A673 (cell line): Measurements from ENCODE around the gene ODAD4. TPM values are rescaled to one million over a fixed set of nuclear protein-coding genes. Genes with fewer than 3 reads are reported as not detected.

Experiments
- BruUV-seq: library from RNA; stranded (reverse); fragments of 400-500 nt; replicated peaks from 2 replicates; lab custom pipeline; 2021; lab: Mats Ljungman, UMichigan
- CTCF ChIA-PET: fragments of 300-600 bp; sonication (Branson Sonifier 250); formaldehyde crosslinking; loops from one replicate; lab custom pipeline; 2022; ENCODE audit warnings: antibody characterized with exemption; lab: Charles Lee
- POLR2A ChIA-PET: fragments of 300-600 bp; sonication (Branson Sonifier 250); formaldehyde crosslinking; loops from one replicate; lab custom pipeline; 2022; ENCODE audit warnings: antibody characterized with exemption; ENCODE audit not compliant: low non-redundant PET; lab: Charles Lee
- DNase-seq: peaks from one replicate; pipeline ENCODE4 v3.0.0-alpha.2; 2015; ENCODE audit warnings: low spot score
- H3K27ac ChIP-seq: fragments of 200-600 bp; sonication (generic); 2 replicates; pipeline ENCODE4 v1.5.1; 2016; ENCODE audit warnings: mixed run types, low read depth, mild to moderate bottlenecking, mixed read lengths, antibody characterized with exemption, low read length; ENCODE audit not compliant: poor library complexity, severe bottlenecking
- H3K27me3 ChIP-seq: fragments of 200-600 bp; sonication (generic); replicated peaks from 2 replicates; pipeline ENCODE4 v1.6.1; 2017; ENCODE audit warnings: mixed run types, low read depth, mild to moderate bottlenecking, mixed read lengths, antibody characterized with exemption, low read length; ENCODE audit not compliant: insufficient read depth, poor library complexity
- H3K36me3 ChIP-seq: fragments of 200-600 bp; sonication (generic); 2 replicates; pipeline ENCODE4 v1.6.1; 2016; ENCODE audit warnings: mixed run types, mild to moderate bottlenecking, mixed read lengths, antibody characterized with exemption, low read length; ENCODE audit not compliant: insufficient read depth, poor library complexity, severe bottlenecking
- H3K4me1 ChIP-seq: fragments of 200-600 bp; sonication (generic); 2 replicates; pipeline ENCODE4 v1.6.1; 2017; ENCODE audit warnings: mixed run types, mild to moderate bottlenecking, mixed read lengths, antibody characterized with exemption, low read length; ENCODE audit not compliant: insufficient read depth, poor library complexity, severe bottlenecking
- H3K4me3 ChIP-seq: fragments of 200-600 bp; sonication (generic); 2 replicates; pipeline ENCODE4 v1.5.1; 2016; ENCODE audit warnings: low read depth, mixed run types, mild to moderate bottlenecking, mixed read lengths, low read length; ENCODE audit not compliant: poor library complexity, severe bottlenecking
- H3K9me3 ChIP-seq: fragments of 200-600 bp; sonication (generic); 2 replicates; pipeline ENCODE4 v1.6.1; 2016; ENCODE audit warnings: mixed run types, low read depth, mild to moderate bottlenecking, mixed read lengths, antibody characterized with exemption, low read length; ENCODE audit not compliant: poor library complexity, severe bottlenecking
- CTCF ChIP-seq: fragments of 300-800, 200-600 bp; sonication (generic); conservative IDR thresholded peaks from 2 replicates; pipeline ENCODE4 v1.5.1; 2017; ENCODE audit warnings: low read depth, mild to moderate bottlenecking, antibody characterized with exemption, low read length, moderate library complexity, mixed read lengths
- EZH2 ChIP-seq: fragments of 200-600 bp; sonication (generic); IDR thresholded peaks from 2 replicates; pipeline ENCODE4 v1.6.1; 2017; ENCODE audit warnings: borderline replicate concordance, low read depth, mild to moderate bottlenecking, mixed read lengths, antibody characterized with exemption, low read length; ENCODE audit not compliant: poor library complexity, severe bottlenecking
- intact Hi-C: fragments of 100-400 bp; cut with micrococcal nuclease; formaldehyde crosslinking; loops from one replicate; pipeline ENCODE4 v1.10.0; 2022; ENCODE audit not compliant: unreplicated experiment
- total RNA-seq: library from RNA; stranded (reverse); gene quantifications from 2 replicates; pipeline ENCODE4 v1.2.3, GENCODE V29; 2021

The ODAD4 gene
- total RNA-seq, 1 experiment from 2014 or later: 0.97 TPM

- intact Hi-C loops: no loop called here
- no peak for DNase-seq
- ChIA-PET POLR2A (no interaction called here), CTCF (interaction anchor here (0.5 kb wide), 1 partner anchor 22 kb away, joined by 3 read pairs; no protein-coding TSS in a partner anchor)
- H3K4me3 ChIP-seq: no peak overlapping the region
- H3K4me1 ChIP-seq: peaks cover 9% of the 10 kb centered on the region
- BruUV-seq: no TSS peak
- H3K36me3 ChIP-seq: peaks cover 43% of the 10 kb centered on the region
- TF ChIP-seq EZH2: no peak
- H3K27ac ChIP-seq: no peak overlapping the region
- H3K9me3 ChIP-seq: no peaks in the 10 kb centered on the region
- H3K27me3 ChIP-seq: no peaks in the 10 kb centered on the region
Observed at GRCh38 chr17:41912925-41913324, 17.5 kb upstream of the ODAD4 start.

GRCh38 chr17:41913798-41914197 is 16.6 kb upstream of the ODAD4 start:
- no peaks in the 10 kb centered on the region for H3K27me3 ChIP-seq
- TF ChIP-seq CTCF (no peak), EZH2 (no peak)
- no peak overlapping the region for H3K27ac ChIP-seq
- H3K4me3 ChIP-seq: no peak overlapping the region
- intact Hi-C loops: no loop called here
- peaks cover 9% of the 10 kb centered on the region for H3K4me1 ChIP-seq
- peak; percentile 46 for DNase-seq
- H3K36me3 ChIP-seq: peaks cover 40% of the 10 kb centered on the region
- no TSS peak for BruUV-seq
- ChIA-PET POLR2A (no interaction called here), CTCF (no interaction called here)
- H3K9me3 ChIP-seq: no peaks in the 10 kb centered on the region

DNA sequence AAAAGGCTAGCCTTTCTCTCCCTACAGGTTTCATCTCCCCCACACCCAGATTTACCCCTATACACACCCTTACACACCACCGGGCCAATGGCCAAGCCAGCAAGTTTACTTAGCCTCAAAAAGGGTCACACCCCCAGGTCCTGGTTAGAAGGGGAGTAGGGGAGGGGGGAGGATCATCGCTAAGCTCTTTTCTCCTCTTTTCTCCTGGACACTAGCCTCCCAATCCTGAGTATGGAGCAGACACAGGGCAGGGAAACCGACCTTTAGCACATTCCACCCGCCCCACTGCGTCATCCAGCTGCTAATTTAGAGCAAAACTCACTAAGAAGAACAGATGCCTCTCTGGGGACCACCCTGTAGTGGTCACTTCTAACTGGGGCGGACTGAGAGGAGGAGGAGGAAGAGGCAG is 16.1 kb upstream of the ODAD4 start:
- no peak for DNase-seq
- H3K27ac ChIP-seq: no peak overlapping the region
- no TSS peak for BruUV-seq
- H3K36me3 ChIP-seq: peaks cover 35% of the 10 kb centered on the region
- peaks cover 11% of the 10 kb centered on the region for H3K4me1 ChIP-seq
- no peaks in the 10 kb centered on the region for H3K9me3 ChIP-seq
- intact Hi-C loops: no loop called here
- H3K27me3 ChIP-seq: no peaks in the 10 kb centered on the region
- POLR2A ChIA-PET: no interaction called here
- CTCF ChIA-PET: no interaction called here
- no peak for TF ChIP-seq CTCF
- no peak for TF ChIP-seq EZH2
- H3K4me3 ChIP-seq: no peak overlapping the region

DNA sequence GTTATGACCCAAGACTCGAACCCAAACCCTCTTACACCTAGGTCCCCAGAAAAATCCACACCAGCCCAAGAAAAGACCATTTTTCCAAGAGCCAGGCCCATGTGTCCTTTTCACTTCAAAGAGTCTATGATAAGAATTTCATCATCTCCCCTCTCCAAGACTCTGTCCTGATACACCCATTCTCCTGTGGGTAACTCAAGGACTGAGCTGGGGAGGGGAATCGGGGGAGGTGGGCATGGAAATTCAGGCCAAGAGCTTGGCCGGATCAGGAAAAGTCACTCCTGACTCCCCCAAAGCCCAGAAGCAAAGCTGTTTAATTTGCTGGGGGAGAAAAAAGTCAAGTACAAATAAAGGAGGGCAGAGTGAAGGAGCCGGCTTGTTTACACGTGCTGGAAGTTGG is 15.4 kb upstream of the ODAD4 start:
- ChIA-PET CTCF (no interaction called here), POLR2A (no interaction called here)
- Histone ChIP-seq H3K27me3 (no peaks in the 10 kb centered on the region), H3K4me1 (peaks cover 17% of the 10 kb centered on the region), H3K36me3 (peaks cover 33% of the 10 kb centered on the region), H3K4me3 (no peak overlapping the region), H3K27ac (no peak overlapping the region), H3K9me3 (no peaks in the 10 kb centered on the region)
- no peak for DNase-seq
- no peak for TF ChIP-seq EZH2
- no peak for TF ChIP-seq CTCF
- no TSS peak for BruUV-seq
- intact Hi-C loops: no loop called here
